NCI-H2107 (cell line): Measurements from ENCODE around the gene PRKN.

Experiments used
- DNase-seq: peaks from one replicate; lab custom pipeline; 2025; lab: John Stamatoyannopoulos, UW

The PRKN gene

DNA sequence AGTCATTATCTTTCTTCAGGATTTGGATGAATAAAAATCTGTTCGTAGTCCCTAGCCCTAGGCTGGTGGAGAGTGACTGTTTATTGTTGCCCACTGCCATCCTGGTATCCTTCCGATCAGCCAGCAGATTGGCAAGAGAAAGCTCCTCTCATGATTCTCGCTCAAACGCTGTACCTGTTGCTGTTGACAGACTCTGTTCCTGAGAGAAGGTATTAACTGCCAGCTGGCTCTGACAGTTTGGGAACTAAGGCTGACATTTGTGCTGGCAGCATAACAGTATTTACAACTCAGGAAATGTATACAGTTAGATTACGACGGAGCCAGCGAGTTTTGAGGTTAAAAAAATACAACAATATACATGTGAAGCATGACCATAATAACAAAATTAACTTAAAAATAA is 674.5 kb downstream of the PRKN start:
- DNase-seq = no peak

- DNase-seq = no peak
Measured at GRCh38 chr6:162050579-162050978, 677.0 kb downstream of the PRKN start.

DNA sequence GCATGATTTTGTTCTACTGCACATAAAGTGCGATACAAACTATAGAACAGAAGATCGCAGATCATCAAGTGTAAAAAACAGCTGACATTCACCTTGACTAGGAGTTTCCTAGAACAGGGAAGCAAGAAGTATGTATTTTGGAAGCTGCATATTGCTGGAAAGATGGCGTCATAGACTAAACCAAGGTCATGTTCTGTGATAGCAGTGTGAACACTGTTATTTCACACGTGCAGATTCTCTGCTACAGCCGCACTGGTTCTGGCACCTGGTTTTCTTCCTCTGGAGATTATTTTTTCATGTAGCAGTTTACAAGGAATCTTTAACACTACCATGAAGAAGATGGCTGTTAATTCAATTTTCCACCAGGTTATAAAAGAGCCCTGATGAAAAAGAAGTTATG is 681.2 kb downstream of the PRKN start:
- no peak for DNase-seq

DNA sequence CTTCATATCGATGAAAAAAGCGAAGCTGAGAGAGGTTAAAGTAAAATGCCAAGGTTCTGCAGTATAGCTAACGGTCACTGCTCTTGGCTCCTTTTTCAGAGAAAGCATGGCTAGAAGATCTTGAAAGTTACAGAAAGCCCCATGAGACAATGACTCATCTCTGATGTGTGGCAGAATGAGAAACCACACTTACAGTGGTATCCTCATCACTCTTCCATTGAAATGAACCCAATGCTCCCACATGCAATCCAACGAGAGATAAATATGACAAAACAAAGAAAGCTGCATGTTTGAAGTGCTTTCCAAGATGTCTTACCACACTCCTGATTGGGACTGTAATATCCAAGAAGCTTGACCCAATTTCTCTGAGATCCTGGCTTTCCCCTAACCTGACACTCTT is 694.9 kb downstream of the PRKN start:
- no peak for DNase-seq

DNA sequence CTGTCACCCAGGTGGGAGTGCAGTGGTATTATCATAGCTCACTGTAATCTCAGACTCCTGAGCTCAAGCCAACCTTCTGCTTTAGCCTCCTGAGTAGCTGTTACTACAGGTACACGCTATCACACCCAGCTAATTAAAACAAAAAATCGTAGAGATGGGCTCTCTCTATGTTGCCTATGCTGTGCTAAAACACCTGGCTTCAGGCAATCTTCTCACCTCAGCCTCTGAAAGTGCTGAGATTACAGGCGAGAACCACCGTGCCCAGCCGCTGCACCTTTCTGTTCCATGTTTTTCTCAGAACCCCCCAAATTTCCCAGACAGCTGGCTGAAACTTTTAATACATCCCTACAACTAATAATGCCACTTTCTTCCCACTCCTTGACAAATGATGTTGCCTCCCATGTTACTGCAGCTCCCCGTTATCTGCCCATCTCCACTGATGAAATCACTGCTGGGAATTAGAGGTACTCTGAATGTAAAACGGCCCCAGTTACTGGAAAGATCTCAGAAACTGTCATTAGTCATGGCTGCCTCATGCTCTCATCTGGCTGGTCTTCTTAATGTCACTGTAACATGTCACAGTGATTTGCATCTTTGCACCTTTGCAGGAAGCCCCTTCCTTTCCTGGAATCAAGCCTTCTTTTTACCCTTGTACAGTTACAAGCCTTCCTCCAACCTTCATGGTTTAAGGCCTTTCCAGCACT is 697.5 kb downstream of the PRKN start:
- DNase-seq = no peak

- DNase-seq = no peak
Measured at GRCh38 chr6:162026843-162027242, 700.7 kb downstream of the PRKN start.

DNA sequence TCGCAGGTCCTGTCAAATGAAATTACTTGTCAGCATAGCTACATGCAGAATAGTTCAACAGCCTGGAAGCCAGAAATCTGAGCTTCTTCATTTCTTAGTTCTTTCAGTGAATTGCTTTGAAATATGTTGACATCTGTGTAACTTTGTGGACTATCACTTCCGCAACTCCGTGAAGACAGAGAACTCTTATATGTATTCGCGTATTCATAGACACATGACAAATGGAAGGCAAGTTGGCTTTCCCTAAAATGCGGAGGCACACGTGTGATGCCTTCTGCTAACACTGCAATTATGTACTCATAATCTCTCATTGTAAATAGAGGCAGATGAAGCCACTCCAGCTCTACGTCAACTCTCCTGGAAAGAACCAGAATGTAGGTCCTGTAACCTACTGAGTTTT is 701.5 kb downstream of the PRKN start:
- DNase-seq = no peak

GRCh38 chr6:162019349-162019748 is 708.2 kb downstream of the PRKN start:
- DNase-seq = no peak

GRCh38 chr6:162017536-162017935 is 710.0 kb downstream of the PRKN start:
- no peak for DNase-seq

GRCh38 chr6:162014069-162014811 is 713.3 kb downstream of the PRKN start:
- DNase-seq = no peak

DNA sequence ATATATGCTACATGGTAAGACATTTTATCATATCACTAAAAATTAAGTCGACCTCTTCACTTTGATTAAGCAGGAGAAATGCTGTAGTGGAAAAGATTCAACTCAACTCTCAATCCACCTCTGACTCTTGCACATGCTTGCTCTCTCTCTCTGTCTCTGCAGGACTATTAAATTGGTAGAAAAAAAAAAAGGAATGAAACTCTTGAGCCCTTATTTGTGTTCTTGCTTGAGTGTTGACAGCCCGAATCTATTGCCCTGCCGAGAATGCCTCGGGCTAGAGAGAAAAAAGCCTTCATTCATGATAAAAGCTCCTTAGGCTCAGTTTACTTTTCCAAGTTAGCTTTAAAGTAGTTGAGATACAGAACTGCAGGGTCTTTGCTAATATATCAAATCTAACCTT is 722.2 kb downstream of the PRKN start:
- no peak for DNase-seq

GRCh38 chr6:161996783-161997182 is 730.8 kb downstream of the PRKN start:
- DNase-seq = no peak

- no peak for DNase-seq
Measured at GRCh38 chr6:161985876-161986423, 741.6 kb downstream of the PRKN start.

GRCh38 chr6:161984713-161985112 is 742.9 kb downstream of the PRKN start:
- no peak for DNase-seq

GRCh38 chr6:161976553-161976952 is 751.0 kb downstream of the PRKN start:
- DNase-seq = no peak

- DNase-seq = no peak
Measured at GRCh38 chr6:161973064-161973463, 754.5 kb downstream of the PRKN start.

GRCh38 chr6:161971043-161971442 is 756.5 kb downstream of the PRKN start:
- DNase-seq = no peak

- no peak for DNase-seq
Measured at GRCh38 chr6:161963634-161964234, 763.8 kb downstream of the PRKN start.

DNA sequence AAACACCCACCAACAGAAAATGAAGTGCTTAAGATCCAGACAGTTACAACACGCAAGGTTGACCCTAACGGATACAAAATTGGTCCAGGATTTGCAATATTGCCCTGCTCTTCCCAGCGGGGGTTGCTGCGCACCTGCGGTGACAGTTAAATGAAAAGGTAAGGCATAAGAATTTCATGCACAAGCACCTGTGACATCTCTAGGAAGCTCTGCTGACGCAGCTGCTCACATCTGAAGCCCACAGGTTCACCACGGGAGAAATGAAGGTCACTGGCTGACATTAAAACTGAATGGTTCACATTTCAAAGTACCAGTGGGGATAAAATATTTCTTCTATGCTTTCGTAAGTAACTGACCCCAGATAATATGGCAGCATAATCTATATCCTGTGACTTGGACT is 764.4 kb downstream of the PRKN start:
- no peak for DNase-seq

DNA sequence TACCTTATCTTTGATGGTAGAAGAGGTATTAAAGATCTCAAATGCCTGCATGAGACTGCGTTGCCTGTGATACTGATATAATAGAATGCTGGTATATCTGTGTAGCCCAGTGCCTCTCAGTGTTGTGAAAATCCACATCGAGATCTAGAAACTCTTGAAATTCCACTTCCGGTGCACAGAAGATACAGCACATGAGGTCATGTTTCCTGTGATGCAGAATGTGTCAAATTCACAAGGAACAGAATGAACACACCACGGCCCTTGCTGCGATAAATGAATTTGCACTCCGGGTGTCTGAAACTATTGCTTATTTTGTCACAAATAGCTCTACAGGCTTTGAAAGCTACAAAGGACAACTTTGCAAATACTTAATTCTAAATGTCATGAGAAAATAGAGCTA is 765.8 kb downstream of the PRKN start:
- no peak for DNase-seq

DNA sequence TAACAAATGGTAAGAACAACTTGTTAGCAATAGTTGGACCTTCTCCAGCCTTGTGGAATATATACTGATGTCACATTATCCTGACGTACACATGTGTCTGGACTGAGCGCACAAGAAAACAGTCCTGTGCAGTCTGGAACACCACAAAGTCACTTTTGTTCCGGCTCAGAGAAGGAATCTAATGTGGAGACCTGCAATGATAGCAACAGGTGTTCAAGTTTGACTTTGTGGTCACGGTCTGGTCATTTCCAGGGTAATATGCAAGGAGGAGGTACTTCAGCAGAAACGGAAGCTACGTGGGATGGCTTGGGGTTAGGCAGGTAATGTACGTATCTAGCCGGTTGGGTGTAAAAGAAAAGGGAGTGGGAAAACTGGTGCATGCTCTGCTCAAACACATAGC is 766.5 kb downstream of the PRKN start:
- no peak for DNase-seq

DNA sequence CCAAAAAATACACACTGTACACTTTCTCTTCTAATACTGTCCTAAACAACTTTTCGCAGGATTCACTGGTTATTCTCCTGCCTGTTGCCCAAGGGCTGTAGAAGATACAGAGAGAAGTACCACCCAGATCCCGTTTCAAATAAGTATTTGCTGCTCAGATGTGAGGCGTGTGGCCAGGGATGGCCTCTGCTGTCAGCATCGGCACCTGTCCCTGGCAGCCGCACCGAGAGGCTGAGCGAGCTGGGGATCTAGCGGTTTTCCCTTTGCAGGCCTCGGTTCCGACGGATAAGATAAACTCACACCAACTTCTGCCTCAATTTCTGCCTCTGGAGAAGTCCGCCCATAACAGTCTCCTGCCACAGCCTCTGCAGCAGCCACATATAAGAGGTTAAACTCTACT is 768.5 kb downstream of the PRKN start:
- DNase-seq = no peak

DNA sequence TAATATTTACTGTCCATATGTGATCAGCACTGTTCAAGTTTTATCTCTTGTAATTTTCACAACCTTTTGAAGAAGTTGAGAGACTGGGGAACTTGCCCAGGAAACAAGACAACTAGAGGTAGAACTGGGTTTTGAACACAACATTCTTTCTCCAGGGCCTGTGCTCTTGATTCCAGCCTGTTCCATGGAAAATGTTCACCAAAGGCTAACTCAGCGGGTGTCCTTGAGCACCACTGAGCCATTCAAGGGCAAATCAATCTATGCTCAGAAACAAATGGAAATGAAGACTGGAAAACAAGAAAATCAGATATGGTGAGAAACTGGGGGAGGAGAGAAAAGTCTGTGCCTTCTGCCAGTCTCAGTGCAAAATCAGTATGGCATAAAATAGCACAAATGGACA is 771.5 kb downstream of the PRKN start:
- DNase-seq = no peak
